Endothelial cell of hepatic sinusoid (primary cell): Measurements from ENCODE around the gene GRIN3A.
"Not testable (repeated sequence)": the region's sequence is repeated elsewhere in the genome, so short reads cannot be mapped to it uniquely, and the experiment has no call there.

Experiments
- in situ Hi-C: cut with HindIII; loops from 2 replicates; pipeline ENCODE4 v1.10.0; 2017; ENCODE audit warnings: low sequenced_read_pairs

Gene GRIN3A

DNA sequence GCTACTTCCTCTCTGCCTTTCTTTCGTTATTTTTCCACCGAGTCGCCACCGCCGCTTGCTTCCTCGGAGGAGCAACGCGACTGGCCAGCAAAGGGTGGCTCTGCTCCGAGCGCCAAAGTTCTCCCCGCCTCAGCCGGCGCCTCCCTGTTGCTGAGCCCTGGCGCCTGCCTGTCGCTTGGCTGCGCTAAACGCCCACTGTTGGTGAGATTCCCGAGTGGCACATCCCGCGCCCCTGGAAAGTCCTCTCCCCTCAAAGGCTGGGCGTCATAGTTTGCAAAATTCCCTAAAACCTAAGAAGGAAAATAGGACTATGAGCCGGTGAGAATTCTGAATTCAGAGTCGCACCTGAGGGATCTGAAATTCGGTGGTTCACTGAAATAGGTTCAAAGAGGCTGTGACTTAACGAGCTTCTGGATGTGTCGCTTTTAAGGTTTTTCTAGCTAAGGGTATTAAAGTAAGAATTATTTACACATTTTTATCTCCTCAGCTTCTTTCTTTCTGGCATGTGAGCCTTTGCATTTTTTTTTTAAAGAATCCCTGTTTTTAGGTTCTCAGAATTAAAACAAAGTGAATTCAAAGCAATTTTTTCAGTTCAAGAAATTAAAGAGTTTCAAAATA lies at the start of gene GRIN3A:
Gene GRIN3A, minus strand, starts transcription at position 82 of the 618 bp plus-strand sequence. CDS start 668 bp downstream, outside the sequence.
- in situ Hi-C loops, result no loop called here

GRCh38 chr9:101787891-101788290 lies 49.4 kb upstream of the GRIN3A start:
- in situ Hi-C loops, result no loop called here

DNA sequence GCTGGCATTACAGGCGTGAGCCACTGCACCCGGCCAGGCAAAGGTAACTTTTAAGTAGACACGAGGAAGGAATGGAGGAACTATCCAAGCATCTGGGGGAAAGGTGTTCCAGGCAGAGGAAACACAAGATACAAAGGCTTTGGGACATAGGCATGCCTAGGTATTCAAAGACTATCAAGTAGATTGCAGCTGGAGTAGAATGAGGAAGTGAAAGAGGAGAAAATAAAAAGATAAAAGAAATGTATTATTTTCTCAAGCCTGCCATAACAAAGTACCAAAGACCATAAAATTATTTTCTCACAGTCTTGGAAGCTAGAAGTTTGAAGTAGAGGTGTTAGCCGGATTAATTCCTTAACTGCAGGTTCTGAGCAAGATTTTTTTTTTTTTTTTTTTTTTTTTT lies 39.9 kb upstream of the GRIN3A start:
- in situ Hi-C loops, result no loop called here

GRCh38 chr9:101764472-101764871 lies 26.0 kb upstream of the GRIN3A start:
- in situ Hi-C loops, result no loop called here

DNA sequence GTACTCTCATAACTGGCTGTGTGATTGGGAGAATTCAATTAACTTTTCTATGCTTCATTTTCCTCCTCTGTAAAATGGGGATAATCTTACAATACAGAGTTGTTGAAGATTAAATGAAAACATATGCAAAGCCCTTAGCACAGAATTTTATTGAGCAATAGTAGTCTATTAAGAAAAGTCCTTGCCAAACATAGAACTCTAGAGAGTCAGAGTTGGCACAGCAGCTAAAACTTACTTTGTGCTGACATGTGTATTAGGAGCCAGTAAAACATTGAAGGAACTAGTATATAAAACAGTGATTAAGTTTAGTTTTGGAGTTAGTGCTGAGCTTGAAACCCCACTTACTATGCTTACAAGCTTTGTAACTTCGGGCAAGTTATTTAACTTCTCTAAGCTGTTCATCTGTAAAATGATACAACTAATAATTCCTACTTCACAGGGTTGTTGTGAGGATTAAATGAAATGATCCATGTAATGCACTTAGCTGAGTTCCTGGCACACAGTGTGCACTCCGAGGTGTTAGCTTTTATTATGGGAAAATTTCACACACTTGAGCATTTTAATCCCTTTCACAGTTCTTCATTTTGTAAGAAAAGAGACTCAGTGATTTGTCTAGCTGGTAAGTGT lies 20.0 kb upstream of the GRIN3A start:
- in situ Hi-C loops, result no loop called here

DNA sequence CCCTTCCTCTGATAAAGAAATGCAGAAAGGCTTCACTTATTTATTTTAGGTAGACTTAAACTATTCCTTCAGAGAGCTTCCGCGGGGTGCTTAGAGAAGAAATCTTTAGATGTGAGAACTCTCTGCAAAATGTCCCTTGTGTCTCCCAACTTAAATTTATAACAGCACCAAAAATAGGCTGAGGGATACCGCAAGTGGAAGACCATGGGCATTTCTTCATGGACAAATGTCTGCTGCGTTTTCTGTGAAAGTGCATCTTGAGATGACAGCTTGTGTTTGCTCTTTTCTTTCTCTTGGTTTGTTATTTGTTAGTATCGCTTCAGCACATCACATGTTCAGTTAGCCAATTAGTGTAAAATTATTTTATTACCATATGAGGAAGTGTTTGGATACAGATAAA lies 15.3 kb upstream of the GRIN3A start:
- in situ Hi-C loops, result no loop called here

DNA sequence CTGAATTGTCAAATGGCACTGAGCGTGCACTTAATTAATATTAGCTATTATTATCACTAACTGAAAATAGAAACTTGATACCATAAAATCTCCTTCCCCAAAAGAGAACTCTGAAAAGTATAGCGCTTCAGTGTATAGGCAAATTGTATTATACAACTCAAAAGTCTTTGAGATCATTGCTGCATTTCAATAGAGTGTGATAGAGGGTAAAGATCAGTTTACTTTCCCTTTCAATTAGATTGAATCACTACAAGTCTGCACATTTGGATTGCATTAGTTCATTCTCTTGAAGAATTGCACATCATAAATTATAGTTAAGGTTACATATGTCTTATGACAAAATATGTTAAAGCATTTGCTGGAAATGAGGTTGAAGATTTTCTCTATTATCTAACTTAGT lies 13.4 kb upstream of the GRIN3A start:
- in situ Hi-C loops, result no loop called here

GRCh38 chr9:101739311-101739710 lies 864 bp upstream of the GRIN3A start:
- in situ Hi-C loops, result no loop called here

DNA sequence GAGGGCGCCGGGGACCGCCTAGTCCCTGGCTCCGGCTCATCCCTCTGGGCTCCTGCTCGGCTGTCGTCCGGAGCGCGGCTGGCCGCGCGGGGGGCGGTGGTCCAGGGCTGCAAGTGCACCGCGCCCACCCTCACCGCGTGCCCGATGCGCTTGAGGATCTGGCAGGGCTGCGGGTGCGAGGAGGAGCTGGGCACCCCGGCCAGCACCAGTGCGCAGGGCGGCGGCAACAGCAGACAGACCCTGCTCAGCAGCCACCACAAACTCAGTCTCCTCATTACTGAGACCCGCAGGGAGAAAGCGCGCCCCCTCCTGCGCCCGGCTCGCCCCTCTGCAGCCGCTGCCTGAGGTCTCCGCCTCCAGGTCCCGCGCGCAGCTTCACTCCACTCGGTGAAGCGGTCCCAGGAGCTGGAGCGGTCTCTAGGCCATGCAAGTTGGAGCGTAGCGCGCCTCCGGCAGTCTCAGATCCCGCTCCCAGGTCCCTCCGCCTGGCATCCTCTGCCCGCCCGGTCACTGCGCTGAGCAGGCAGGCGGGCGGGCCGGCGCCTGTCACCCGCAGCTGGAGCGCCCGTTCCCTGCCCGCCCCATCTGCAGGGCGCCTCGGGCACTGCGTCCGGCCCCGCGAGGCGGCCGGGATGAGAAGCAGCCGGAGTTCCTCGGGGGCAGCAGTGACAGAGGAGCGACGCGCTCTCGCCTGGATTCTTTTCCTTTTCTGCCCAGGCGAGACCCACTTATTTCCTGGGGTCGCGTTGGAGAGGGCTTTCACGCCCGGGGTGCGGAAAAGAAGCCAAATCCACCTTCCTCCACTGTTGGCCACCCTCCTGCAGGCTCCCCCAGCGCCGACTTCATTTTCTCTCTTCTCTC lies 512 bp downstream of the GRIN3A start:
- in situ Hi-C loops, result no loop called here

DNA sequence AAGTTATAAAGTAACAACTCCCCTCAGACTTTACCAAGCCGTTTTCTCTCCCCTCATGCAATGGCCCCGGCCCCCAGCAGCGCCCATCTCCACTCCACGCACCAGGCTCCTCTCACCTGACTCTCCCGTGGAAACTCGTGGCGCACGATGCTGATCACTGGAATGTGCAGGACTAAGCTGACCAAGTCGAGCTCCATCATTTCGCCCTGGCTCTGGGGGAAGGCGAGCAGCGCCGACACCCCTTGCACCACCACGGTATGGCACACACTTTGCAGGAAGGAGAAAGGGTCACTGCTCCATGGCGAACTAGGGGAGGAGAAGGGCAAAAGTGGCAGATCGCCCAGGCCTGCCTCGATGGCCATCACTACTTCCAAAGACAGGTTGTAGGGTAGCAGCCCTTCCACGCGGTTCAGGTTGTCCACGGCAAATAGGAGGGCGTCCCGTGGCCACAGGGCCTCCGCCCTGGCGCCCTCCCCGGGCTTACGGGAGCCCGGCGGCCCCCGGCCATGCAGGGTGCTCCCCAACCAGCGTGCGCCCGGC lies 1.2 kb downstream of the GRIN3A start:
- in situ Hi-C loops, result no loop called here

DNA sequence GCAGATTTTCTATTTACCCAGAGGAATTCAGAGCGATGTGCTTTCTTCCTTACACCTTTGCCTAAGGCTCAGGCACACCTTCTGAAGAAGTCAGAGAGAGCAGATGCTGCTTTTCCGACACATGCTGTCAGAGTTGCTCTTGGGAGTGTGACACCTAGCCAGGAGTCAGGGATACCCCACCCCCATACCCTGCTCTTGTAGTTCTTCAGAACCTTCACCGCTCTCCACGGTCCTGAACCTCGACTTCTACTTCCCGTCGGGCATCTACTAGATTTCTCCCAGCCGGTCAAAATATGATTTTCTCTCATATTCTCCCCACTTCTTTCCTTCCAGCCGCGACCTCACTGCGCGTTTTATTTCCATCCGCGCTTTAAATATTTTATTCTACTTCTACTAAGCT lies 1.7 kb downstream of the GRIN3A start:
- in situ Hi-C loops, result no loop called here

DNA sequence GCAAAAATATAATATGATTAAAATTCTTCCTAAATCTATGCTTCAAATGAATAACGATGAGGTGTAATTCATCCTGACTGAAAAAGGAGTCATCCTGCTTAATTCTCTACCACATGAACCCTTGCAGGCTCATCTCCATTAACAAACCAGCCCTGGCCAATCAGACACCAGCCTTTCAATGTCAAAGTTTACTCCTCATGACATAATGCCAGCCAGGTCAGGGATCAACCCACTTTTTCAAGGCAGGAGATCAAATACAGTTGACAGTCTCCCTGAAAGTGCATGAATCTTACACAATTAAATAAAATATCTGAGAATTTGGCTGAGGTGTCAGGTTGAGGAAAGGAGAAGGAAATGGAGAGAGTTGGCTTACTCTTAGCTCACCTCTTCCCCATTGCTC lies 7.0 kb downstream of the GRIN3A start:
- in situ Hi-C loops, result no loop called here

- in situ Hi-C loops, result no loop called here
Observed at GRCh38 chr9:101727612-101728524, 10.6 kb downstream of the GRIN3A start.

- in situ Hi-C loops, result not testable (repeated sequence)
Observed at GRCh38 chr9:101724271-101724670, 14.2 kb downstream of the GRIN3A start.

GRCh38 chr9:101718192-101718591 lies 20.3 kb downstream of the GRIN3A start:
- in situ Hi-C loops, result no loop called here

GRCh38 chr9:101716629-101717028 lies 21.8 kb downstream of the GRIN3A start:
- in situ Hi-C loops, result no loop called here

- in situ Hi-C loops, result no loop called here
Observed at GRCh38 chr9:101711330-101711941, 27.0 kb downstream of the GRIN3A start.

- in situ Hi-C loops, result no loop called here
Observed at GRCh38 chr9:101708855-101709254, 29.6 kb downstream of the GRIN3A start.

GRCh38 chr9:101707721-101708120 lies 30.7 kb downstream of the GRIN3A start:
- in situ Hi-C loops, result no loop called here

DNA sequence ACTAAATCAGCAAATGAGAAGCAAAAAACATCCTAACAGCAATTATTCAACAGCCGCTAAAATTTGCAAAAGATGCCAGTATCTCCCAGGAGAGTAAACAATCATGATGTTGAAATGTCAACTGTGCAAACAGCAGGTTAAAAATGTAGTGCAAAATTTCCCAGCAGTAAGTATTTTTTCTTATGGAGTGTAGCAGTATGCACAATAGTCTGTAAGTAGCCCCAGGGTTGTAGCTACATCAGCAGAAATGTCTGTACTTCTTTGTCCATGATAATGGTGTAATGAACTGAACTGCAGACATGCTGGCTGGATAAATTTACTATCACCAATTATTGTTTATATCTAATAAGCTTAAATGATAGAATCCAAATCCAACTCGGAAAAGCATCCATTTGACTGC lies 31.4 kb downstream of the GRIN3A start:
- in situ Hi-C loops, result no loop called here
